Right lobe of liver (tissue), 6 donors: ENCODE data around the gene CTXN2. TPM values are rescaled to one million over a fixed set of nuclear protein-coding genes. Genes with fewer than 3 reads are reported as not detected.

Experiments
- ATAC-seq, 4 donors: fragments of 200-7000 bp; cut with Tn5 transposase; one replicate each; pipeline ENCODE4 v1.9.1; 2020; ENCODE audit warnings: mild to moderate bottlenecking in 4 of 4, moderate library complexity in 4 of 4
- DNase-seq, 3 donors: peaks; one replicate each; pipeline ENCODE4 v3.0.0-alpha.2; 2020
- H3K27ac ChIP-seq, 3 donors: fragments of 200-600 bp; one replicate each; pipeline ENCODE4 v1.8.0; 2022
- H3K27me3 ChIP-seq, 2 donors: fragments of 200-600 bp; one replicate each; pipeline ENCODE4 v1.8.0; 2022
- H3K36me3 ChIP-seq, 4 donors: fragments of 200-600 bp; sonication (generic) in 1 of 4; one replicate each; pipeline versions ENCODE4 v1.5.1 to v1.8.0; 2017 to 2022; ENCODE audit warnings: control low read depth in 1 of 4
- H3K4me1 ChIP-seq, 4 donors: fragments of 200-600 bp; sonication (generic) in 1 of 4; one replicate each; pipeline versions ENCODE4 v1.5.1 to v1.8.0; 2017 to 2022; ENCODE audit warnings: control low read depth in 1 of 4
- H3K4me3 ChIP-seq, 3 donors: fragments of 200-600 bp; one replicate each; pipeline ENCODE4 v1.8.0; 2022
- H3K9me3 ChIP-seq, 4 donors: fragments of 200-600 bp; sonication (generic) in 1 of 4; one replicate each; pipeline versions ENCODE4 v1.5.1 to v1.8.0; 2017 to 2022; ENCODE audit warnings: control low read depth in 1 of 4
- CTCF ChIP-seq, 4 donors: fragments of 200-600 bp in 3 of 4; fragments of 450-650 bp in 1 of 4; IDR thresholded peaks; one replicate each; pipeline versions ENCODE4 v1.5.1 to v1.8.0; 2016 to 2022; ENCODE audit warnings: antibody characterized with exemption in 4 of 4, mild to moderate bottlenecking in 2 of 4
- POLR2A ChIP-seq: fragments of 450-650 bp; IDR thresholded peaks from one replicate; pipeline ENCODE4 v1.6.1; 2017; ENCODE audit warnings: antibody characterized with exemption, mild to moderate bottlenecking
- WGBS: methylation state at CpG from one replicate; pipeline ENCODE4 v1.1.6; 2018; ENCODE audit warnings: low coverage, low lambda C conversion rate; ENCODE audit not compliant: insufficient coverage; ENCODE audit errors: missing lambda C conversion rate; 5-methylcytosine and 5-hydroxymethylcytosine counted together
- intact Hi-C, 2 donors: fragments of 100-400 bp; cut with DNase I; formaldehyde crosslinking; loops; one replicate each; pipeline versions ENCODE4 v1.11.2 to v1.14.1; 2022
- long read RNA-seq: library from polyadenylated mRNA; unstranded; transcript quantifications from one replicate; pipeline ENCODE4 v2.0.0, GENCODE V29; 2019
- total RNA-seq, 6 experiments: library from RNA; depleted of rRNA in 2 of 6; stranded (reverse); fragments of >200 nt in 2 of 6; fragmentation: NEBNext Ultra II Directional in 3 of 6; extraction: Animal tissue kit (Norgen Biotek cat#: 25700) in 3 of 6; gene quantifications; one replicate each; pipeline versions ENCODE4 v1.1.0 to v1.2.4, GENCODE V29; 2016 to 2023
- donor health status: DM: no; HTN: yes; CAD: no.
- donor health status: DM: no; HTN: no; CAD: no.
- donor health status: DM: no; HTN: no; CAD: no.
- donor health status: DM: no; HTN: yes; CAD: no.
- donor health status: DM: no; HTN: yes; CAD: no.

The CTXN2 gene
- total RNA-seq = not detected
- long read RNA-seq = 0 reads

- TF ChIP-seq POLR2A (no peak), CTCF (IDR thresholded peaks at IDR 0.05) (no peak)
- Histone ChIP-seq H3K27ac (no peak within 1 kb of the TSS), H3K4me3 (no peak within 1 kb of the TSS), H3K9me3 (no peaks in the 10 kb centered on the region), H3K36me3 (no peaks in the 10 kb centered on the region), H3K27me3 (no peaks in the 10 kb centered on the region), H3K4me1 (no peaks in the 10 kb centered on the region)
- DNase-seq (no peak), ATAC-seq (no peak)
- 13% methylated on average over 26 of the region's 31 CpGs for WGBS
- intact Hi-C loops = no loop called here
These were observed at the start of gene CTXN2 for GRCh38 chr15:48191574-48192225. Gene CTXN2 (plus strand): TSS chr15:48191665. CDS start chr15:48201301, 9,636 bp downstream.

GRCh38 chr15:48143856-48144255, 47.6 kb upstream of the CTXN2 start:
- H3K4me1 ChIP-seq = no peaks in the 10 kb centered on the region
- 39% methylated on average over 1 of the region's 1 CpG for WGBS
- ATAC-seq (no peak), DNase-seq (no peak)
- H3K4me3 ChIP-seq = no peak overlapping the region
- H3K27ac ChIP-seq = no peak overlapping the region
- H3K9me3 ChIP-seq = no peaks in the 10 kb centered on the region
- intact Hi-C loops = no loop called here
- H3K27me3 ChIP-seq = no peaks in the 10 kb centered on the region
- TF ChIP-seq CTCF (IDR thresholded peaks at IDR 0.05) (no peak), POLR2A (no peak)
- H3K36me3 ChIP-seq = no peaks in the 10 kb centered on the region

GRCh38 chr15:48144889-48145288, 46.6 kb upstream of the CTXN2 start:
- no peaks in the 10 kb centered on the region for H3K36me3 ChIP-seq
- no peaks in the 10 kb centered on the region for H3K9me3 ChIP-seq
- intact Hi-C loops = no loop called here
- no peaks in the 10 kb centered on the region for H3K4me1 ChIP-seq
- H3K27me3 ChIP-seq = no peaks in the 10 kb centered on the region
- no peak for TF ChIP-seq CTCF (IDR thresholded peaks at IDR 0.05)
- TF ChIP-seq POLR2A = no peak
- no peak overlapping the region for H3K27ac ChIP-seq
- no peak overlapping the region for H3K4me3 ChIP-seq
- DNase-seq = no peak
- 27% methylated on average over 1 of the region's 1 CpG for WGBS
- ATAC-seq = no peak

GRCh38 chr15:48145923-48146322, 45.5 kb upstream of the CTXN2 start:
- no peaks in the 10 kb centered on the region for H3K27me3 ChIP-seq
- H3K27ac ChIP-seq = no peak overlapping the region
- no peak overlapping the region for H3K4me3 ChIP-seq
- intact Hi-C loops = no loop called here
- no peaks in the 10 kb centered on the region for H3K36me3 ChIP-seq
- H3K9me3 ChIP-seq = no peaks in the 10 kb centered on the region
- H3K4me1 ChIP-seq = no peaks in the 10 kb centered on the region
- DNase-seq (no peak), ATAC-seq (no peak)
- no peak for TF ChIP-seq CTCF (IDR thresholded peaks at IDR 0.05)
- no peak for TF ChIP-seq POLR2A

DNA sequence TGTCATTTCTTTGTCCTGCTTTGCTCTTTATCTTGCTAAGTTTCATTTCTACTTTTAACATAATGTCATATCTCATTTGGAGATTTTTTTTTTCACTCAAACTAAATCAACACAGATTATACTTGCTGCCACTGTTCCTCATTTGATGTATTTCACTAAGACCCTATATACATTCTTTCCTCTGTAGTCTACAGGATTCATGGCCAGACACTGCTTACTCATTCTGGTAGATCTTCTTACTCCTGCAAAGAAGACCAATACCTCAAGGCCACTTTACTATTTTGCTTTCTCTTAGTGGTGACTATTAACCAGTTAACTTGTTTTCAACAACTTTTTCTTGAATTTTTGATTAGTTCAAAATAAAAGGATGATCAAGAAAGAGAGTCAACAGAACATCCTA, 44.1 kb upstream of the CTXN2 start:
- no peaks in the 10 kb centered on the region for H3K9me3 ChIP-seq
- DNase-seq (no peak), ATAC-seq (no peak)
- H3K27me3 ChIP-seq = no peaks in the 10 kb centered on the region
- no peak overlapping the region for H3K4me3 ChIP-seq
- H3K4me1 ChIP-seq = no peaks in the 10 kb centered on the region
- no peak overlapping the region for H3K27ac ChIP-seq
- intact Hi-C loops = no loop called here
- TF ChIP-seq POLR2A (no peak), CTCF (IDR thresholded peaks at IDR 0.05) (no peak)
- H3K36me3 ChIP-seq = no peaks in the 10 kb centered on the region
